Measurements from ENCODE around the gene AMPH.

Gene AMPH

GRCh38 chr7:38413784-38414183 lies 217.4 kb downstream of the AMPH start:
- Histone ChIP-seq H3K4ac (ENCODE audit: low read length) (no peak overlapping the region), H2AFZ (ENCODE audit: low read length) (no peak overlapping the region), H3K18ac (ENCODE audit: low read length) (no peak overlapping the region), H3K9me3 (replicated peaks in 1 of 2; ENCODE audit: control insufficient read depth in 2 of 2, insufficient read depth in 1 of 2, low read depth in 1 of 2, low read length in 2 of 2) (no peaks in the 10 kb centered on the region), H3K4me3 (ENCODE audit: low read length in 2 of 2) (no peak overlapping the region), H2BK5ac (ENCODE audit: low read length) (no peak overlapping the region), H3K23ac (ENCODE audit: low read depth, low read length, poor library complexity) (no peak overlapping the region), H4K91ac (ENCODE audit: low read depth, low read length, poor library complexity) (no peak overlapping the region), H3K79me1 (ENCODE audit: low read depth, low read length) (no peaks in the 10 kb centered on the region), H2BK15ac (ENCODE audit: low read length) (no peak overlapping the region), H2BK120ac (ENCODE audit: low read depth, low read length) (no peak overlapping the region), H3K4me2 (ENCODE audit: insufficient read depth, low read length, poor library complexity, severe bottlenecking) (no peak overlapping the region), H3K36me3 (replicated peaks in 1 of 2; ENCODE audit: control insufficient read depth in 2 of 2, insufficient read depth in 2 of 2, low read length in 2 of 2) (peaks cover 0 to 6% of the 10 kb centered on the region in 2 donors), H3K27me3 (ENCODE audit: control insufficient read depth in 3 of 3, insufficient read depth in 3 of 3, low read depth in 1 of 3, low read length in 3 of 3) (no peaks in the 10 kb centered on the region), H2BK12ac (ENCODE audit: low read length) (no peak overlapping the region), H3K4me1 (ENCODE audit: control insufficient read depth in 2 of 2, insufficient read depth in 1 of 2, low read depth in 1 of 2, low read length in 2 of 2) (no peaks in the 10 kb centered on the region), H2AK5ac (ENCODE audit: low read depth, low read length) (no peak overlapping the region), H3K14ac (ENCODE audit: low read length) (no peak overlapping the region), H3K9ac (ENCODE audit: low read depth, low read length, poor library complexity) (no peak overlapping the region), H3K27ac (replicated peaks; ENCODE audit: low read length) (no peak overlapping the region), H4K8ac (ENCODE audit: low read depth, low read length) (no peak overlapping the region)
- WGBS, 2 donors (ENCODE audit: extremely low coverage in 2 of 2, insufficient read length in 2 of 2, insufficient replicate concordance in 1 of 2): no CpG with 5 or more reads among the region's 3 CpGs
- no peak for DNase-seq (ENCODE audit: low spot score)

- Histone ChIP-seq H2AFZ (ENCODE audit: low read length) (no peak overlapping the region), H2BK12ac (ENCODE audit: low read length) (no peak overlapping the region), H2BK15ac (ENCODE audit: low read length) (no peak overlapping the region), H3K36me3 (replicated peaks in 1 of 2; ENCODE audit: control insufficient read depth in 2 of 2, insufficient read depth in 2 of 2, low read length in 2 of 2) (no peaks in the 10 kb centered on the region), H3K27ac (replicated peaks; ENCODE audit: low read length) (no peak overlapping the region), H2AK5ac (ENCODE audit: low read depth, low read length) (no peak overlapping the region), H3K79me1 (ENCODE audit: low read depth, low read length) (no peaks in the 10 kb centered on the region), H3K4me1 (ENCODE audit: control insufficient read depth in 2 of 2, insufficient read depth in 1 of 2, low read depth in 1 of 2, low read length in 2 of 2) (no peaks in the 10 kb centered on the region), H4K8ac (ENCODE audit: low read depth, low read length) (no peak overlapping the region), H4K91ac (ENCODE audit: low read depth, low read length, poor library complexity) (no peak overlapping the region), H3K27me3 (ENCODE audit: control insufficient read depth in 3 of 3, insufficient read depth in 3 of 3, low read depth in 1 of 3, low read length in 3 of 3) (no peaks in the 10 kb centered on the region), H3K4me3 (ENCODE audit: low read length in 2 of 2) (no peak overlapping the region), H3K18ac (ENCODE audit: low read length) (no peak overlapping the region), H3K4ac (ENCODE audit: low read length) (no peak overlapping the region), H2BK5ac (ENCODE audit: low read length) (no peak overlapping the region), H3K23ac (ENCODE audit: low read depth, low read length, poor library complexity) (no peak overlapping the region), H3K14ac (ENCODE audit: low read length) (no peak overlapping the region), H3K4me2 (ENCODE audit: insufficient read depth, low read length, poor library complexity, severe bottlenecking) (no peak overlapping the region), H3K9ac (ENCODE audit: low read depth, low read length, poor library complexity) (no peak overlapping the region), H2BK120ac (ENCODE audit: low read depth, low read length) (no peak overlapping the region), H3K9me3 (replicated peaks in 1 of 2; ENCODE audit: control insufficient read depth in 2 of 2, insufficient read depth in 1 of 2, low read depth in 1 of 2, low read length in 2 of 2) (no peaks in the 10 kb centered on the region)
- no peak for DNase-seq (ENCODE audit: low spot score)
- WGBS, 2 donors (ENCODE audit: extremely low coverage in 2 of 2, insufficient read length in 2 of 2, insufficient replicate concordance in 1 of 2): no CpG with 5 or more reads among the region's 1 CpG
These were observed 219.8 kb downstream of the AMPH start for GRCh38 chr7:38411404-38411803.

DNA sequence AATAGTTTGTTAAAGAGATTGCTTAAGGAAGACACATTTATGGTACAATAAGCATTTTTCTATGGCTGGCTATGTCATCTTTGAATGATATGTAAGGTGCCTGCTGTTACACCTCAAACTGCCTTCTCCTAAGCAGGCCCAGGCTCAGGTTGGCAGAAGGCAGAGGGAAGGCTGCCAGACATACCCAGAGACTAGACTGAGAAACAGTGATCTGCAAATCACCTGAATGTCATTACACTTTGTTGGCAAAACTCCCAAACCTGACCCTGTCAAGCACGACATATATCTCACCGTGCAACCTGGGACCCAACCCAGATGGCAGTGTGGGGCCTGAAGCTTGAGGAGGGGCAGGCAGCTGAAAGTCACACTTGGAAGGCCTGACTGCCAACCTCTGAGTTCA lies 221.1 kb downstream of the AMPH start:
- Histone ChIP-seq H2BK12ac (ENCODE audit: low read length) (no peak overlapping the region), H3K27me3 (ENCODE audit: control insufficient read depth in 3 of 3, insufficient read depth in 3 of 3, low read depth in 1 of 3, low read length in 3 of 3) (no peaks in the 10 kb centered on the region), H2BK5ac (ENCODE audit: low read length) (no peak overlapping the region), H3K4me1 (ENCODE audit: control insufficient read depth in 2 of 2, insufficient read depth in 1 of 2, low read depth in 1 of 2, low read length in 2 of 2) (no peaks in the 10 kb centered on the region), H3K14ac (ENCODE audit: low read length) (no peak overlapping the region), H3K18ac (ENCODE audit: low read length) (no peak overlapping the region), H2BK15ac (ENCODE audit: low read length) (no peak overlapping the region), H3K23ac (ENCODE audit: low read depth, low read length, poor library complexity) (no peak overlapping the region), H3K9ac (ENCODE audit: low read depth, low read length, poor library complexity) (no peak overlapping the region), H3K4me2 (ENCODE audit: insufficient read depth, low read length, poor library complexity, severe bottlenecking) (no peak overlapping the region), H3K4ac (ENCODE audit: low read length) (no peak overlapping the region), H3K36me3 (replicated peaks in 1 of 2; ENCODE audit: control insufficient read depth in 2 of 2, insufficient read depth in 2 of 2, low read length in 2 of 2) (no peaks in the 10 kb centered on the region), H2AFZ (ENCODE audit: low read length) (no peak overlapping the region), H3K27ac (replicated peaks; ENCODE audit: low read length) (no peak overlapping the region), H3K9me3 (replicated peaks in 1 of 2; ENCODE audit: control insufficient read depth in 2 of 2, insufficient read depth in 1 of 2, low read depth in 1 of 2, low read length in 2 of 2) (peaks cover 0 to 1% of the 10 kb centered on the region in 2 donors), H3K4me3 (ENCODE audit: low read length in 2 of 2) (no peak overlapping the region), H4K91ac (ENCODE audit: low read depth, low read length, poor library complexity) (no peak overlapping the region), H3K79me1 (ENCODE audit: low read depth, low read length) (no peaks in the 10 kb centered on the region), H4K8ac (ENCODE audit: low read depth, low read length) (no peak overlapping the region), H2BK120ac (ENCODE audit: low read depth, low read length) (no peak overlapping the region), H2AK5ac (ENCODE audit: low read depth, low read length) (no peak overlapping the region)
- no CpG with 5 or more reads among the region's 2 CpGs for WGBS, 2 donors (ENCODE audit: extremely low coverage in 2 of 2, insufficient read length in 2 of 2, insufficient replicate concordance in 1 of 2)
- no peak for DNase-seq (ENCODE audit: low spot score)

DNA sequence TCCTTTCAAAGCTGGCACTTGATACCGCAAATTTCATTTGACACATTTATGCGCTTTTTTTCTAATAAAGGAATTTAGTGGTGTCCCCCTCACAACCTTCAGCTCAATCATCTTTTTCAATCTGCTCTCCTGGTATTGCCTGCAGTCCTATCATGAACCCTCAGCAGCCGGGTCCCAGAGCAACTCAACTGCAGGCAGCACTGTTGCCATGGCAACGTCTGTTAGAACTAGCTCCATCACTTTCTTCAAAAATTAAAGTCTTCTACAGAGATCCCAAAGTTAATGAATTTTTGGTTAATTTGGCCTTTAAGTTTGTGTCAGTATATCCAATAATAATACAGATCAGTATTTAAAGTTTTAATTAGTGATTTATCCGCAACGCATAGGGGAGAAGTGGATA lies 221.6 kb downstream of the AMPH start:
- no peak overlapping the region for H3K23ac ChIP-seq (ENCODE audit: low read depth, low read length, poor library complexity)
- no peak overlapping the region for H3K27ac ChIP-seq (replicated peaks; ENCODE audit: low read length)
- H3K9ac ChIP-seq (ENCODE audit: low read depth, low read length, poor library complexity): no peak overlapping the region
- no peaks in the 10 kb centered on the region for H3K27me3 ChIP-seq (ENCODE audit: control insufficient read depth in 3 of 3, insufficient read depth in 3 of 3, low read depth in 1 of 3, low read length in 3 of 3)
- no peak overlapping the region for H3K4ac ChIP-seq (ENCODE audit: low read length)
- H3K9me3 ChIP-seq (replicated peaks in 1 of 2; ENCODE audit: control insufficient read depth in 2 of 2, insufficient read depth in 1 of 2, low read depth in 1 of 2, low read length in 2 of 2): peaks cover 0 to 4% of the 10 kb centered on the region in 2 donors
- no peak overlapping the region for H2AK5ac ChIP-seq (ENCODE audit: low read depth, low read length)
- H3K79me1 ChIP-seq (ENCODE audit: low read depth, low read length): no peaks in the 10 kb centered on the region
- no peak overlapping the region for H2AFZ ChIP-seq (ENCODE audit: low read length)
- H3K4me1 ChIP-seq (ENCODE audit: control insufficient read depth in 2 of 2, insufficient read depth in 1 of 2, low read depth in 1 of 2, low read length in 2 of 2): no peaks in the 10 kb centered on the region
- no peak overlapping the region for H2BK12ac ChIP-seq (ENCODE audit: low read length)
- WGBS, 2 donors (ENCODE audit: extremely low coverage in 2 of 2, insufficient read length in 2 of 2, insufficient replicate concordance in 1 of 2): no CpG with 5 or more reads among the region's 6 CpGs
- no peak overlapping the region for H2BK120ac ChIP-seq (ENCODE audit: low read depth, low read length)
- no peak overlapping the region for H3K14ac ChIP-seq (ENCODE audit: low read length)
- no peaks in the 10 kb centered on the region for H3K36me3 ChIP-seq (replicated peaks in 1 of 2; ENCODE audit: control insufficient read depth in 2 of 2, insufficient read depth in 2 of 2, low read length in 2 of 2)
- no peak overlapping the region for H2BK15ac ChIP-seq (ENCODE audit: low read length)
- no peak overlapping the region for H4K91ac ChIP-seq (ENCODE audit: low read depth, low read length, poor library complexity)
- H4K8ac ChIP-seq (ENCODE audit: low read depth, low read length): no peak overlapping the region
- no peak overlapping the region for H3K4me2 ChIP-seq (ENCODE audit: insufficient read depth, low read length, poor library complexity, severe bottlenecking)
- H3K4me3 ChIP-seq (ENCODE audit: low read length in 2 of 2): no peak overlapping the region
- DNase-seq (ENCODE audit: low spot score): no peak
- no peak overlapping the region for H3K18ac ChIP-seq (ENCODE audit: low read length)
- H2BK5ac ChIP-seq (ENCODE audit: low read length): no peak overlapping the region
